Measurements from ENCODE around the gene DPH5. TPM values are rescaled to one million over a fixed set of nuclear protein-coding genes. Genes with fewer than 3 reads are reported as not detected.
A peak's percentile ranks its signal among the peaks of the same experiment; 100 is the strongest.

DPH5 gene
- total RNA-seq, 1 donor from 2014 or later, result 51.9 TPM

DNA sequence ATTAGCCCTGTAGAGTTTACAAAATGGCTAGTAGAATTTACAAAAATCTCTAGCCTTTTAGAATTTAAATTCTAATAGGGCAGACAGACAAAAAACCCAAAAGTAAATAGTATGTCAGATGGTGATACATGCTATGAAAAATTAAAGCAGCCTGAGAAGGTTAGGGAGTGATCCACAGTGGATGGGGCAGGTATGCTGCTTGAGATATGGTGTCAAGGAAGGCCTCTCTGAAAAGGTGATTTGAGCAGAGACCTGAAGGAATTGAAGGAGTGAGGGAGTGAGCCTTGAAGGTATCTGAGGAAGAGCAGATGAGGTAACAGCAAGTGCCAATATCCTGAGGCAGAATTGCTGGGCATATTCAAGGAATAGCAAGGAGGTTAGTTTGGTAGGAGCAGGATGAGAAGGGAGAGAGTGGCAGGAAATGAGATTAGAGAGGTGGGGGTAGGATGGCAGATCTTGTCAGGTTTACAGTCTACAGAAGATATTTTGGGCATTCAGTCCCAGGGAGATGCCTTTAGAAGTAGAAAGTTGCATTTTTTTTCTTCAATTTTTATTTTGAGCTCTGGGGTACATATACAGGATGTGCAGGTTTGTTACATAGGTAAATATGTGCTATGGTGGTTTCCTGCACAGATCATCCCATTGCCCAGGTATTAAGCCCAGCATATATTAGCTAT is 40.8 kb upstream of the DPH5 start:
- ChIA-PET POLR2A (interaction anchor here (1.0 to 5.6 kb wide), 2 partner anchors 14 to 170 kb away, joined by 3 to 27 read pairs; partner anchors contain the start of gene SLC30A7), CTCF (no interaction called here)
- intact Hi-C loops (cut with micrococcal nuclease), result loop anchor here (5.0 to 10.0 kb wide), 2 partner anchors 46 to 368 kb away; no protein-coding TSS in a partner anchor
- H3K9me3 Mint-ChIP-seq, result no peaks in the 10 kb centered on the region
- peaks cover 3% of the 10 kb centered on the region for H3K36me3 Mint-ChIP-seq (ENCODE audit: low read depth)
- peak overlapping the region; percentile 71 for H3K27ac Mint-ChIP-seq
- H3K4me1 Mint-ChIP-seq, result peaks cover 69% of the 10 kb centered on the region
- ATAC-seq (ENCODE audit: low read depth) (no peak), DNase-seq (no peak)
- H3K4me3 Mint-ChIP-seq, result peak overlapping the region; percentile 2
- H3K27me3 Mint-ChIP-seq, result no peaks in the 10 kb centered on the region
- TF ChIP-seq, protein P1, sequence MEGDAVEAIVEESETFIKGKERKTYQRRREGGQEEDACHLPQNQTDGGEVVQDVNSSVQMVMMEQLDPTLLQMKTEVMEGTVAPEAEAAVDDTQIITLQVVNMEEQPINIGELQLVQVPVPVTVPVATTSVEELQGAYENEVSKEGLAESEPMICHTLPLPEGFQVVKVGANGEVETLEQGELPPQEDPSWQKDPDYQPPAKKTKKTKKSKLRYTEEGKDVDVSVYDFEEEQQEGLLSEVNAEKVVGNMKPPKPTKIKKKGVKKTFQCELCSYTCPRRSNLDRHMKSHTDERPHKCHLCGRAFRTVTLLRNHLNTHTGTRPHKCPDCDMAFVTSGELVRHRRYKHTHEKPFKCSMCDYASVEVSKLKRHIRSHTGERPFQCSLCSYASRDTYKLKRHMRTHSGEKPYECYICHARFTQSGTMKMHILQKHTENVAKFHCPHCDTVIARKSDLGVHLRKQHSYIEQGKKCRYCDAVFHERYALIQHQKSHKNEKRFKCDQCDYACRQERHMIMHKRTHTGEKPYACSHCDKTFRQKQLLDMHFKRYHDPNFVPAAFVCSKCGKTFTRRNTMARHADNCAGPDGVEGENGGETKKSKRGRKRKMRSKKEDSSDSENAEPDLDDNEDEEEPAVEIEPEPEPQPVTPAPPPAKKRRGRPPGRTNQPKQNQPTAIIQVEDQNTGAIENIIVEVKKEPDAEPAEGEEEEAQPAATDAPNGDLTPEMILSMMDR (IDR thresholded peaks at IDR 0.05), result no peak

DNA sequence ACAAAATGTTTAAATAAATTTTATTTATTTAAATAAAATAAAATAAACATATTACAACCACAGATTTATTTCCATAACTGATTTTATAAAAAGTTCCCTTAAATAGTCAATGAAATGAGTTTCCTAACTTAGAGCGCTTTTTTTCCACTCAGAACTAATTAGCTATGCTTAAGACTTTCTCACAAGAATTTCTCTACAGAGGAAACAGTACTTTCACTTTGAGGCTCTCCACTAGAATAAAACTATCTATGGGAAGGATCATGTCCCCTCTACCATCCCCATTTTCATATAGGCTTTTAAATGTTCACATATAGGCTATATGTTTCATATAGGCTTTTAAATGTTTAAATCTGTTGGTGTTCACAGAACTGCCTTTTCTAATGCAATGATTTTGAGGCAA is 40.0 kb upstream of the DPH5 start:
- CTCF ChIA-PET, result no interaction called here

DNA sequence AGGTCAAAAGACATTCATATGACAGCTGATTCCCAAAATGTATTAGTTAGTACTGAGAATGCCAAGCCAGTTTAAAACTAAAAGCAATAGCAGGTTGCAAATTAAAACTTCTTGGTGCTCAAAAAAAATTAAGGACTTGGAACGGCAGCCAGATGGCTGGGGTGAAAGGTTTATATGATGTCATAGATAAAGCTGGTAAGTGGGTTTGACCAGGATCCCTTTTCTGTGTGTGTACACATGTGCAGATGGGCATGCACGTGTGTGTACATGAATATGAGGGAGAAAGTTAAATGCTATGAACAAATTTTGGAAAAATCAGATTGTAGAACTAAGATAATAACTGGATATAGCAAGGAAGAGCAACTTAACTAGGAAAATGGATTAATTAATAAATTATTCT is 39.1 kb upstream of the DPH5 start:
- no peak overlapping the region for H3K4me3 Mint-ChIP-seq

More for the DNA sequence above, 40.0 kb upstream of the DPH5 start:
- POLR2A ChIA-PET, result interaction anchor here (0.5 to 5.6 kb wide), 5 partner anchors 13 to 169 kb away, joined by 3 to 27 read pairs (median 3); partner anchors contain the start of gene SLC30A7
- TF ChIP-seq, protein P1 (IDR thresholded peaks at IDR 0.05), result no peak
- no peaks in the 10 kb centered on the region for H3K9me3 Mint-ChIP-seq
- intact Hi-C loops (cut with micrococcal nuclease), result loop anchor here (1.0 to 10.0 kb wide), 4 partner anchors 13 to 369 kb away; no protein-coding TSS in a partner anchor
- DNase-seq, result no peak
- peak overlapping the region; percentile 71 for H3K27ac Mint-ChIP-seq
- peak overlapping the region; percentile 53 for H3K4me3 Mint-ChIP-seq
- H3K27me3 Mint-ChIP-seq, result no peaks in the 10 kb centered on the region
- peaks cover 3% of the 10 kb centered on the region for H3K36me3 Mint-ChIP-seq (ENCODE audit: low read depth)
- ATAC-seq (ENCODE audit: low read depth), result peak; percentile 52
- peaks cover 70% of the 10 kb centered on the region for H3K4me1 Mint-ChIP-seq

DNA sequence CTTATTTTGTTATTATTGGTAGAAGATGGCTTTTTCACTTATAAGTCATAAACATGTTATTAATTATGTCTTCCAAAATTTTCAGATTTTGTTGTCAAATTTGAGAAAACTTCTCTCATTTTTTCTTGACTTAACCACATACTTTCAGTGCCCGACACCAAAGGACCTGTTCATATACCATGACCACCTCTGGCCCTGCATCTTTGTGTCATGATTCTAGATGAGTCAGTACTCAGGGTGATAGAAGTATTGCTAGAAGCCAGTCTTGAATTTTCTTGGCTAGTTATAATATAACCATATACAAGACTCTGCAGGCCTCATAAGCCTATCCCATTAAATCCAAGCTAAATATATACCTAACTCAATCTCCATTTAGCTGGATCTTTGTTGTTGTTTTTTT is 35.4 kb upstream of the DPH5 start:
- ChIA-PET CTCF (no interaction called here), POLR2A (interaction anchor here (0.6 to 5.6 kb wide), 6 partner anchors 8 to 202 kb away, joined by 3 to 27 read pairs (median 4); no protein-coding TSS in a partner anchor)
- DNase-seq (no peak), ATAC-seq (ENCODE audit: low read depth) (peak; percentile 68)
- Mint-ChIP-seq H3K27me3 (no peaks in the 10 kb centered on the region), H3K9me3 (no peaks in the 10 kb centered on the region), H3K27ac (peak overlapping the region; percentile 72), H3K4me1 (peaks cover 61% of the 10 kb centered on the region), H3K36me3 (ENCODE audit: low read depth) (peaks cover 10% of the 10 kb centered on the region), H3K4me3 (no peak overlapping the region)
- intact Hi-C loops (cut with micrococcal nuclease), result loop anchor here (1.0 to 10.0 kb wide), 2 partner anchors 9 to 374 kb away; no protein-coding TSS in a partner anchor
- TF ChIP-seq, protein P1 (IDR thresholded peaks at IDR 0.05), result no peak

More for the DNA sequence above, 39.1 kb upstream of the DPH5 start:
- TF ChIP-seq, protein P1 (IDR thresholded peaks at IDR 0.05), result no peak
- H3K4me1 Mint-ChIP-seq, result peaks cover 74% of the 10 kb centered on the region
- intact Hi-C loops (cut with micrococcal nuclease), result loop anchor here (1.0 to 10.0 kb wide), 4 partner anchors 12 to 370 kb away; no protein-coding TSS in a partner anchor
- DNase-seq (no peak), ATAC-seq (ENCODE audit: low read depth) (no peak)
- H3K36me3 Mint-ChIP-seq (ENCODE audit: low read depth), result peaks cover 5% of the 10 kb centered on the region
- ChIA-PET POLR2A (interaction anchor here (0.6 to 5.6 kb wide), 3 partner anchors 12 to 172 kb away, joined by 3 to 27 read pairs (median 7); partner anchors contain the start of gene S1PR1), CTCF (no interaction called here)
- H3K27me3 Mint-ChIP-seq, result no peaks in the 10 kb centered on the region
- no peak overlapping the region for H3K27ac Mint-ChIP-seq
- H3K9me3 Mint-ChIP-seq, result no peaks in the 10 kb centered on the region

DNA sequence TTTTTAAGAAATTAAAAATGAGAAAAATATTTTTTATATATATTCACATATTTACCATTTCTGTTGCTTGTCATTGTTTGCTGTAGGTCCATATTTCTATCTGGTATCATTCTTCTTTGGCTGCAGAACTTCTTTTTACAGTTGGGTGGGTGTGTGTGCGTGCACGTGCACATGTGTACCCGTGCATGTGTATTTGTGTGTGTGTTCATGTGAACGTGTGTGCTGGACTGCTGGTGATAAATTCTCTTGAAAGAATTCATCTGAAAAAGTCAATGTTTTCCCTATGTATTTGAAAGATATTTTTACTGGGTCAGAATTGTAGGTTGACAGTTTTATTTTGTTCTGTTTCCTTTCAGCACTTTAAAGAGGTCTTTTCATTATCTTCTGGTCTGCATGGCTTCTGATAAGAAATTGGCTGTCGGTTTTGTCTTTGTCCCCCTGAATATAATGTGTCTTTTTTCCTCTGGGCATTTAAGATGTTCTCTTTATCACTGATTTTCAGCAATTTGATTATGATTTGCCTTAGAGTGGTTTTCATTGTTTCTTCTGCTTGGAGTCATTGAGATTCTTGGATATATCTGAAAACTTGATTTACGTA is 34.5 kb upstream of the DPH5 start:
- H3K9me3 Mint-ChIP-seq, result no peaks in the 10 kb centered on the region
- no peaks in the 10 kb centered on the region for H3K27me3 Mint-ChIP-seq
- H3K4me1 Mint-ChIP-seq, result peaks cover 62% of the 10 kb centered on the region
- POLR2A ChIA-PET, result interaction anchor here (1.1 to 1.4 kb wide), 2 partner anchors 13 to 19 kb away, joined by 3 read pairs; no protein-coding TSS in a partner anchor
- DNase-seq (no peak), ATAC-seq (ENCODE audit: low read depth) (no peak)
- peaks cover 10% of the 10 kb centered on the region for H3K36me3 Mint-ChIP-seq (ENCODE audit: low read depth)
- H3K4me3 Mint-ChIP-seq, result no peak overlapping the region
- intact Hi-C loops (cut with micrococcal nuclease), result loop anchor here (10.0 kb wide), 1 partner anchor 375 kb away; no protein-coding TSS in a partner anchor
- TF ChIP-seq, protein P1 (IDR thresholded peaks at IDR 0.05), result no peak
- CTCF ChIA-PET, result no interaction called here
- no peak overlapping the region for H3K27ac Mint-ChIP-seq
